Gastrocnemius medialis (tissue), 4 donors: ENCODE data around the gene ASTN1. TPM values are rescaled to one million over a fixed set of nuclear protein-coding genes. Genes with fewer than 3 reads are reported as not detected.

ENCODE experiments used
- ATAC-seq, 2 donors: fragments of 150-250 bp; one replicate each; pipeline ENCODE4 v1.9.1; 2016
- DNase-seq, 2 donors: peaks; one replicate each; pipeline ENCODE4 v3.0.0-alpha.2; 2019
- H3K27ac ChIP-seq, 4 donors: fragments of 200-600 bp; sonication (generic); 1 replicate in 1 of 4; 2 replicates in 3 of 4; pipeline ENCODE4 v1.5.1; 2016 to 2018; ENCODE audit warnings: mild to moderate bottlenecking in 2 of 4, moderate library complexity in 1 of 4
- H3K27me3 ChIP-seq, 3 donors: fragments of 200-600 bp; sonication (generic) in 2 of 3; 1 replicate in 1 of 3; 2 replicates in 2 of 3; pipeline versions ENCODE4 v1.5.1 to v1.6.0; 2016 to 2019; ENCODE audit warnings: mild to moderate bottlenecking in 1 of 3, moderate library complexity in 1 of 3
- H3K36me3 ChIP-seq, 2 donors: fragments of 200-600 bp; sonication (generic) in 1 of 2; one replicate each; pipeline ENCODE4 v1.5.1; 2017 to 2018
- H3K4me1 ChIP-seq, 2 donors: fragments of 200-600 bp; sonication (generic) in 1 of 2; one replicate each; pipeline ENCODE4 v1.5.1; 2016 to 2017; ENCODE audit warnings: mild to moderate bottlenecking in 2 of 2
- H3K4me3 ChIP-seq, 4 donors: fragments of 200-600 bp; sonication (generic) in 3 of 4; 1 replicate in 1 of 4; 2 replicates in 3 of 4; pipeline ENCODE4 v1.5.1; 2016 to 2019; ENCODE audit warnings: mild to moderate bottlenecking in 2 of 4
- H3K9me3 ChIP-seq, 3 donors: fragments of 200-600 bp; sonication (generic) in 2 of 3; 1 replicate in 1 of 3; 2 replicates in 2 of 3; pipeline ENCODE4 v1.5.1; 2016 to 2019
- CTCF ChIP-seq, 5 experiments: fragments of 450-650 bp in 3 of 5; fragments of 200-600 bp in 2 of 5; sonication (generic) in 2 of 5; IDR thresholded peaks in 4 of 5; conservative IDR thresholded peaks in 1 of 5; 1 replicate in 4 of 5; 2 replicates in 1 of 5; pipeline ENCODE4 v1.5.1; 2016 to 2019; ENCODE audit warnings: antibody characterized with exemption in 5 of 5, mild to moderate bottlenecking in 3 of 5, moderate library complexity in 3 of 5
- POLR2A ChIP-seq, 2 donors: fragments of 450-650 bp; IDR thresholded peaks; one replicate each; pipeline ENCODE4 v1.6.1; 2017; ENCODE audit warnings: antibody characterized with exemption in 2 of 2, mild to moderate bottlenecking in 2 of 2, moderate library complexity in 2 of 2
- in situ Hi-C, 4 donors: fragments of 200-750 bp; cut with MboI; loops; one replicate each; pipeline versions ENCODE4 v1.15.0 to v1.8.0; 2017; ENCODE audit warnings: low sequenced_read_pairs in 4 of 4
- intact Hi-C: fragments of 100-400 bp; cut with DNase I; formaldehyde crosslinking; loops from one replicate; pipeline ENCODE4 v1.15.1; 2023; ENCODE audit warnings: low total_unique reads
- total RNA-seq, 4 donors: library from RNA; depleted of rRNA; stranded (reverse); fragments of >200 nt; gene quantifications; one replicate each; pipeline versions ENCODE4 v1.1.0 to v1.2.3, GENCODE V29; 2016

ASTN1 gene
- total RNA-seq, 4 donors from 2014 or later = 0.09 to 0.10 TPM; not detected in 2

- no peaks in the 10 kb centered on the region for H3K4me1 ChIP-seq
- no peaks in the 10 kb centered on the region for H3K9me3 ChIP-seq
- H3K27ac ChIP-seq = no peak overlapping the region
- no peak for TF ChIP-seq POLR2A (IDR thresholded peaks at IDR 0.05)
- TF ChIP-seq CTCF (IDR thresholded peaks at IDR 0.05 in 4 of 5, conservative IDR thresholded peaks at IDR 0.05 in 1 of 5) = no peak
- in situ Hi-C loops (no loop called here), intact Hi-C loops (no loop called here)
- no peaks in the 10 kb centered on the region for H3K27me3 ChIP-seq
- H3K36me3 ChIP-seq = no peaks in the 10 kb centered on the region
- H3K4me3 ChIP-seq = no peak overlapping the region
- DNase-seq (no peak), ATAC-seq (no peak)
Observed at GRCh38 chr1:177044390-177044789, 120.1 kb downstream of the ASTN1 start.

GRCh38 chr1:177043597-177043996 lies 120.9 kb downstream of the ASTN1 start:
- ATAC-seq (no peak), DNase-seq (no peak)
- Histone ChIP-seq H3K9me3 (no peaks in the 10 kb centered on the region), H3K36me3 (no peaks in the 10 kb centered on the region), H3K4me1 (no peaks in the 10 kb centered on the region), H3K27ac (no peak overlapping the region), H3K4me3 (no peak overlapping the region), H3K27me3 (no peaks in the 10 kb centered on the region)
- TF ChIP-seq POLR2A (IDR thresholded peaks at IDR 0.05) (no peak), CTCF (IDR thresholded peaks at IDR 0.05 in 4 of 5, conservative IDR thresholded peaks at IDR 0.05 in 1 of 5) (no peak)
- in situ Hi-C loops (no loop called here), intact Hi-C loops (no loop called here)

- no peak for ATAC-seq
- TF ChIP-seq POLR2A (IDR thresholded peaks at IDR 0.05) (no peak), CTCF (IDR thresholded peaks at IDR 0.05 in 4 of 5, conservative IDR thresholded peaks at IDR 0.05 in 1 of 5) (no peak)
Observed at GRCh38 chr1:177035586-177035985, 128.9 kb downstream of the ASTN1 start.

GRCh38 chr1:177033628-177034027 lies 130.9 kb downstream of the ASTN1 start:
- in situ Hi-C loops = no loop called here
- intact Hi-C loops = no loop called here
- H3K9me3 ChIP-seq = no peaks in the 10 kb centered on the region
- no peak overlapping the region for H3K27ac ChIP-seq
- DNase-seq (no peak), ATAC-seq (no peak)
- TF ChIP-seq POLR2A (IDR thresholded peaks at IDR 0.05) (no peak), CTCF (IDR thresholded peaks at IDR 0.05 in 4 of 5, conservative IDR thresholded peaks at IDR 0.05 in 1 of 5) (no peak)
- H3K4me1 ChIP-seq = no peaks in the 10 kb centered on the region
- H3K36me3 ChIP-seq = no peaks in the 10 kb centered on the region
- H3K4me3 ChIP-seq = no peak overlapping the region
- no peaks in the 10 kb centered on the region for H3K27me3 ChIP-seq

More at GRCh38 chr1:177035586-177035985, 128.9 kb downstream of the ASTN1 start:
- Histone ChIP-seq H3K36me3 (no peaks in the 10 kb centered on the region), H3K27me3 (no peaks in the 10 kb centered on the region), H3K4me3 (no peak overlapping the region), H3K9me3 (no peaks in the 10 kb centered on the region), H3K4me1 (no peaks in the 10 kb centered on the region), H3K27ac (no peak overlapping the region)
- intact Hi-C loops = no loop called here
- no peak for DNase-seq
- in situ Hi-C loops = no loop called here

GRCh38 chr1:177032434-177032833 lies 132.1 kb downstream of the ASTN1 start:
- Histone ChIP-seq H3K4me3 (no peak overlapping the region), H3K4me1 (no peaks in the 10 kb centered on the region), H3K9me3 (no peaks in the 10 kb centered on the region), H3K36me3 (no peaks in the 10 kb centered on the region), H3K27me3 (no peaks in the 10 kb centered on the region), H3K27ac (no peak overlapping the region)
- DNase-seq (no peak), ATAC-seq (no peak)
- no peak for TF ChIP-seq POLR2A (IDR thresholded peaks at IDR 0.05)
- TF ChIP-seq CTCF (IDR thresholded peaks at IDR 0.05 in 4 of 5, conservative IDR thresholded peaks at IDR 0.05 in 1 of 5) = no peak
- in situ Hi-C loops (no loop called here), intact Hi-C loops (no loop called here)
